ENCODE measurements around the gene DOCK4.

DNA sequence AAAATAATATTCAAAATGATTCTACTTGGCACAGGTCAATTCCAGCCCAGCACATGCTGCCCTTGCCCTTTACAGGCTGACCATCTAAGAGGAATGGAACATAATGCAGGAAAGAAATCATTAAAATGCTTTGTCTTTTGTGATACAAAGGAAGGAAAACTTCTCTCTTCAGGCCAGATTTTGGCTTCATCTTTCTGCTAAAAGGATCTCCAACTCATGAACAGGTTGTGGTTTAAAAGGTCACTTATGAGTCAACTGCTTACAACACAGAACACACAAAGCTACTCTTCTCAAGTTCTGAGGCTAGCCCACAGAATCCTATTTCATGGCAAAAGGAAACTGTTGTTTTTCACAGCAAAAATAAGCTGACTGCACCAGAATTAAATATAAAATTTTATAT is 197.1 kb downstream of the DOCK4 start:
- TF ChIP-seq POLR2A (IDR thresholded peaks at IDR 0.05) (no peak), EP300 (IDR thresholded peaks at IDR 0.05) (no peak)
- TF ChIP-seq, protein P1, sequence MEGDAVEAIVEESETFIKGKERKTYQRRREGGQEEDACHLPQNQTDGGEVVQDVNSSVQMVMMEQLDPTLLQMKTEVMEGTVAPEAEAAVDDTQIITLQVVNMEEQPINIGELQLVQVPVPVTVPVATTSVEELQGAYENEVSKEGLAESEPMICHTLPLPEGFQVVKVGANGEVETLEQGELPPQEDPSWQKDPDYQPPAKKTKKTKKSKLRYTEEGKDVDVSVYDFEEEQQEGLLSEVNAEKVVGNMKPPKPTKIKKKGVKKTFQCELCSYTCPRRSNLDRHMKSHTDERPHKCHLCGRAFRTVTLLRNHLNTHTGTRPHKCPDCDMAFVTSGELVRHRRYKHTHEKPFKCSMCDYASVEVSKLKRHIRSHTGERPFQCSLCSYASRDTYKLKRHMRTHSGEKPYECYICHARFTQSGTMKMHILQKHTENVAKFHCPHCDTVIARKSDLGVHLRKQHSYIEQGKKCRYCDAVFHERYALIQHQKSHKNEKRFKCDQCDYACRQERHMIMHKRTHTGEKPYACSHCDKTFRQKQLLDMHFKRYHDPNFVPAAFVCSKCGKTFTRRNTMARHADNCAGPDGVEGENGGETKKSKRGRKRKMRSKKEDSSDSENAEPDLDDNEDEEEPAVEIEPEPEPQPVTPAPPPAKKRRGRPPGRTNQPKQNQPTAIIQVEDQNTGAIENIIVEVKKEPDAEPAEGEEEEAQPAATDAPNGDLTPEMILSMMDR (IDR thresholded peaks at IDR 0.05), result no peak
